Ovary (tissue), 3 donors: ENCODE measurements around the gene SLC9A2.

Source experiments
- CTCF ChIP-seq, 3 donors: fragments of 450-650 bp in 2 of 3; fragments of 200-600 bp in 1 of 3; IDR thresholded peaks; one replicate each; pipeline versions ENCODE4 v1.5.1 to v1.8.0; 2016 to 2022; ENCODE audit warnings: antibody characterized with exemption in 3 of 3, mild to moderate bottlenecking in 1 of 3
- EP300 ChIP-seq: sonication (generic); formaldehyde crosslinking; IDR thresholded peaks from one replicate; pipeline ENCODE4 v1.6.1; 2017; ENCODE audit warnings: antibody characterized with exemption
- donor health status: DM: no; HTN: no; CAD: no.

- TF ChIP-seq CTCF (IDR thresholded peaks at IDR 0.05) (no peak), EP300 (no peak)
Observed at GRCh38 chr2:102639429-102639828, 20.1 kb downstream of the SLC9A2 start.
